ENCODE measurements around the gene OVAAL.

Gene OVAAL

GRCh38 chr1:180522213-180522515 is 36.6 kb upstream of the OVAAL start:
- DNase-seq (ENCODE audit: low read depth) = no peak
- no peak overlapping the region for H3K4me3 ChIP-seq (ENCODE audit: low read depth, low read length)
- TF ChIP-seq CTCF (IDR thresholded peaks at IDR 0.05; ENCODE audit: low read depth, low read length, missing control alignments) = no peak

- no peak for TF ChIP-seq CTCF (IDR thresholded peaks at IDR 0.05; ENCODE audit: low read depth, low read length, missing control alignments)
- no peak overlapping the region for H3K4me3 ChIP-seq (ENCODE audit: low read depth, low read length)
- no peak for DNase-seq (ENCODE audit: low read depth)
Measured at GRCh38 chr1:180524160-180524914, 34.4 kb upstream of the OVAAL start.

- no peak overlapping the region for H3K4me3 ChIP-seq (ENCODE audit: low read depth, low read length)
- no peak for DNase-seq (ENCODE audit: low read depth)
- no peak for TF ChIP-seq CTCF (IDR thresholded peaks at IDR 0.05; ENCODE audit: low read depth, low read length, missing control alignments)
Measured at GRCh38 chr1:180524915-180525714, 33.6 kb upstream of the OVAAL start.

- H3K4me3 ChIP-seq (ENCODE audit: low read depth, low read length) = no peak overlapping the region
- TF ChIP-seq CTCF (IDR thresholded peaks at IDR 0.05; ENCODE audit: low read depth, low read length, missing control alignments) = no peak
- DNase-seq (ENCODE audit: low read depth) = no peak
Measured at GRCh38 chr1:180525715-180526039, 33.1 kb upstream of the OVAAL start.

- no peak overlapping the region for H3K4me3 ChIP-seq (ENCODE audit: low read depth, low read length)
- no peak for DNase-seq (ENCODE audit: low read depth)
- TF ChIP-seq CTCF (IDR thresholded peaks at IDR 0.05; ENCODE audit: low read depth, low read length, missing control alignments) = no peak
Measured at GRCh38 chr1:180527101-180527669, 31.6 kb upstream of the OVAAL start.

- H3K4me3 ChIP-seq (ENCODE audit: low read depth, low read length) = no peak overlapping the region
- no peak for TF ChIP-seq CTCF (IDR thresholded peaks at IDR 0.05; ENCODE audit: low read depth, low read length, missing control alignments)
- no peak for DNase-seq (ENCODE audit: low read depth)
Measured at GRCh38 chr1:180528868-180529470, 29.8 kb upstream of the OVAAL start.

All from GM12864 (cell line).